AG08395 (cell line): ENCODE data around the gene PES1.
"Not testable (repeated sequence)": the region's sequence is repeated elsewhere in the genome, so short reads cannot be mapped to it uniquely, and the experiment has no call there.

Experiments used
- DNase-seq: peaks from one replicate; pipeline ENCODE4 v3.0.0; 2012; ENCODE audit warnings: mixed read lengths, low spot score

The PES1 gene

GRCh38 chr22:30552719-30553118 lies 39.0 kb downstream of the PES1 start:
- DNase-seq = no peak

- DNase-seq = not testable (repeated sequence)
Observed at GRCh38 chr22:30551813-30552212, 39.9 kb downstream of the PES1 start.

- no peak for DNase-seq
Observed at GRCh38 chr22:30547188-30547587, 44.5 kb downstream of the PES1 start.

DNA sequence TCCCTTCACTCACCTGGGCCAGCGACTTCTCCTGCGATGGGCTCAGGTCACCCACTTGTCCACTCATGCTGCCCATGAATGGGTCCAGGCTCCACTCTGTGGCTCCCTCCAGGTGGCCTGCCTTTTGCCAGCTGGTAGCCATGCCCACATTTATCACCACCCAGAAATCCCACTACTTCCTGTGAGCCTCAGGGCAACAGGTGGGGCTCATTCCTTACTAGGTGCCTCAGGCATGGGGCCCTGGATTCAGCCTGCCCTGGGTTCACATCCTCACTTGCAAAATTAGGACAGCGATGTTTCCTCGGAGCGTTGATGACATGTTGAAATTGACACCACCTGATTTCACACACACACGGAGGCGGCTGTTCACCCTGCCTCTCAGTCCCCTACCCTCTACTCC lies 45.1 kb downstream of the PES1 start, which contains the start of gene SEC14L6:
TSS of gene SEC14L6 (minus strand) at position 126 of the 400 bp plus-strand sequence. CDS start at position 67, 59 bp downstream.
- no peak for DNase-seq

- no peak for DNase-seq
Observed at GRCh38 chr22:30542811-30543188, 48.9 kb downstream of the PES1 start.

- no peak for DNase-seq
Observed at GRCh38 chr22:30541961-30542810, 49.5 kb downstream of the PES1 start.

GRCh38 chr22:30541511-30541910 lies 50.2 kb downstream of the PES1 start:
- not testable (repeated sequence) for DNase-seq

- DNase-seq = no peak
Observed at GRCh38 chr22:30539368-30539767, 52.3 kb downstream of the PES1 start.

GRCh38 chr22:30538280-30538679 lies 53.4 kb downstream of the PES1 start:
- peak; percentile 26 for DNase-seq

DNA sequence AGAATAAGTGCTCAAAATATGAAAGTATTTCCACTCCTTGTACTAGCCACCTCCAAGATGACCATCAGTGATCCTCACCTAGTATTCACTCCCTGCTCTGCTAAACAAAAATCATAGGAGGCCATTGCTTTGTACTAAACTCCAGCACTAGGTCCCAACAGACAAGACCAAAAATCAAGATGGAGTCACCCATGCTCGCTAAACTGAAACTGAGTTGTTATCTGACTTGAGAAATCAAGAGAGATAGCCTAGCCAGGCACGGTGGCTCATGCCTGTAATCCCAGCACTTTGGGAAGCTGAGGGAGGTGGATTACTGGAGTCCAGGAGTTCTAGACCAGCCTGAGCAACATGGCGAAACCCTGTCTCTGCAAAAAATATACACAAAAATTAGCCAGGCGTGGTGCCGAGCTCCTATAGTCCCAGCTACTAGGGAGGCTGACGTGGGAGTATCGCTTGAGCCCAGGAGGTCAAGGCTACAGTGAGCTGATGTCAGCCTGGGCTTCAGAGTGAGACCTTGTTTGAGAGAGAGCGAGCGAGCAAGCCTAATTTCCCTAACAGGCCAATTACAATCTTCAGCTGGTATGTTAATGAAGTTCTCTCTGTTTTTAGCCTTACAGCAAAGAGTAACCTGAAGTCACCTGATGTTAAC lies 54.5 kb downstream of the PES1 start:
- DNase-seq = no peak

GRCh38 chr22:30535182-30535581 lies 56.5 kb downstream of the PES1 start:
- DNase-seq = no peak

- DNase-seq = no peak
Observed at GRCh38 chr22:30531651-30532608, 59.8 kb downstream of the PES1 start.

DNA sequence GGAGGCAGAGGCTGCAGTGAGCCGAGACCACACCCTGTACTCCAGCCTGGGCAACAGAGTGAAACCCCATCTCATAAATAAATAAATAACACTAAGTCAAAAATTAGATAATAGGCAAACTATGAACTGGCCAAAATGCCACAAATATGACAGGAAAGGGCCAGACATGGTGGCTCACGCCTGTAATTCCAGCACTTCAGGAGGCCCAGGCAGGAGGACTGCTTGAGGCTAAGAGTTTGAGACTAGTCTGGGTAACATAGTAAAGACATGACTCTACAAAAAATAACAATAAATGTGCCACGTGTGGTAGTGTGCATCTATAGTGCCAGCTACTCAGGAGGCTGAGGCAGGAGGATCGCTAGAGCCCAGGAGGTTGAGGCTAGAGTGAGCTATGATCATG lies 65.1 kb downstream of the PES1 start:
- no peak for DNase-seq
